Parathyroid adenoma (tissue), 2 donors: ENCODE measurements around the gene DDX17.
A peak's percentile ranks its signal among the peaks of the same experiment; 100 is the strongest.

Experiments
- H2AFZ ChIP-seq: fragments of 300-600 bp; sonication (generic); one replicate; pipeline ENCODE4 v1.7.0; 2017; ENCODE audit warnings: antibody characterized with exemption, mild to moderate bottlenecking
- H3K27ac ChIP-seq: fragments of 300-600 bp; sonication (generic); one replicate; pipeline ENCODE4 v1.7.0; 2017
- H3K27me3 ChIP-seq: fragments of 300-600 bp; sonication (generic); one replicate; pipeline ENCODE4 v1.7.0; 2017; ENCODE audit warnings: low read length; ENCODE audit not compliant: control insufficient read depth, insufficient read depth
- H3K36me3 ChIP-seq: fragments of 300-600 bp; sonication (generic); one replicate; pipeline ENCODE4 v1.7.0; 2017; ENCODE audit warnings: low read length; ENCODE audit not compliant: control insufficient read depth, insufficient read depth
- H3K4me1 ChIP-seq: fragments of 300-600 bp; sonication (generic); one replicate; pipeline ENCODE4 v1.7.0; 2017; ENCODE audit warnings: control low read depth
- H3K4me2 ChIP-seq: fragments of 300-600 bp; sonication (generic); one replicate; pipeline ENCODE4 v1.7.0; 2017; ENCODE audit warnings: low read length
- H3K4me3 ChIP-seq: fragments of 300-600 bp; sonication (generic); one replicate; pipeline ENCODE4 v1.7.0; 2017; ENCODE audit warnings: low read depth, low read length
- H3K79me2 ChIP-seq: fragments of 300-600 bp; sonication (generic); one replicate; pipeline ENCODE4 v1.7.0; 2017; ENCODE audit warnings: control low read depth
- H3K9ac ChIP-seq: fragments of 300-600 bp; sonication (generic); one replicate; pipeline ENCODE4 v1.7.0; 2017; ENCODE audit warnings: mild to moderate bottlenecking
- H3K9me3 ChIP-seq: fragments of 300-600 bp; sonication (generic); one replicate; pipeline ENCODE4 v1.7.0; 2017; ENCODE audit warnings: low read length; ENCODE audit not compliant: control insufficient read depth
- CTCF ChIP-seq: fragments of 300-600 bp; sonication (generic); IDR thresholded peaks from one replicate; pipeline ENCODE4 v1.7.0; 2017; ENCODE audit warnings: antibody characterized with exemption, mild to moderate bottlenecking
- donor health status: primary hyperparathyroidism.

DDX17 gene

GRCh38 chr22:38497869-38498268 lies 8.2 kb downstream of the DDX17 start:
- peaks cover 27% of the 10 kb centered on the region for H3K79me2 ChIP-seq
- TF ChIP-seq CTCF, result no peak
- H3K9me3 ChIP-seq, result no peaks in the 10 kb centered on the region
- H3K4me3 ChIP-seq, result no peak overlapping the region
- no peak overlapping the region for H2AFZ ChIP-seq
- H3K36me3 ChIP-seq, result no peaks in the 10 kb centered on the region
- no peak overlapping the region for H3K27ac ChIP-seq
- H3K9ac ChIP-seq, result no peak overlapping the region
- H3K4me2 ChIP-seq, result no peak overlapping the region
- H3K4me1 ChIP-seq, result peaks cover 9% of the 10 kb centered on the region
- H3K27me3 ChIP-seq, result no peaks in the 10 kb centered on the region

GRCh38 chr22:38494939-38495338 lies 11.2 kb downstream of the DDX17 start:
- Histone ChIP-seq H3K27ac (no peak overlapping the region), H3K4me1 (peaks cover 3% of the 10 kb centered on the region)

GRCh38 chr22:38494498-38494897 lies 11.6 kb downstream of the DDX17 start:
- Histone ChIP-seq H3K9ac (no peak overlapping the region), H3K4me1 (peaks cover 3% of the 10 kb centered on the region), H3K36me3 (peaks cover 4% of the 10 kb centered on the region), H3K27me3 (no peaks in the 10 kb centered on the region), H3K9me3 (no peaks in the 10 kb centered on the region), H3K27ac (no peak overlapping the region), H3K79me2 (peaks cover 4% of the 10 kb centered on the region), H2AFZ (no peak overlapping the region), H3K4me3 (no peak overlapping the region), H3K4me2 (no peak overlapping the region)
- TF ChIP-seq CTCF, result no peak

More at GRCh38 chr22:38494939-38495338, 11.2 kb downstream of the DDX17 start:
- Histone ChIP-seq H3K36me3 (peaks cover 4% of the 10 kb centered on the region), H3K4me3 (no peak overlapping the region), H3K4me2 (no peak overlapping the region), H2AFZ (no peak overlapping the region), H3K9me3 (no peaks in the 10 kb centered on the region), H3K79me2 (peaks cover 8% of the 10 kb centered on the region), H3K27me3 (no peaks in the 10 kb centered on the region), H3K9ac (no peak overlapping the region)
- no peak for TF ChIP-seq CTCF

GRCh38 chr22:38491707-38492348 lies 14.3 kb downstream of the DDX17 start:
- Histone ChIP-seq H3K4me1 (peaks cover 3% of the 10 kb centered on the region), H3K9me3 (no peaks in the 10 kb centered on the region), H3K4me2 (no peak overlapping the region), H2AFZ (no peak overlapping the region), H3K27ac (no peak overlapping the region), H3K79me2 (no peaks in the 10 kb centered on the region), H3K36me3 (peaks cover 4% of the 10 kb centered on the region), H3K9ac (no peak overlapping the region), H3K27me3 (no peaks in the 10 kb centered on the region), H3K4me3 (no peak overlapping the region)
- no peak for TF ChIP-seq CTCF

- no peaks in the 10 kb centered on the region for H3K79me2 ChIP-seq
- H3K36me3 ChIP-seq, result peaks cover 4% of the 10 kb centered on the region
- H3K4me1 ChIP-seq, result peaks cover 3% of the 10 kb centered on the region
- H3K4me3 ChIP-seq, result no peak overlapping the region
- H3K9me3 ChIP-seq, result no peaks in the 10 kb centered on the region
- H3K27ac ChIP-seq, result peak overlapping the region; percentile 42
- no peaks in the 10 kb centered on the region for H3K27me3 ChIP-seq
- no peak overlapping the region for H3K4me2 ChIP-seq
- no peak overlapping the region for H2AFZ ChIP-seq
- H3K9ac ChIP-seq, result no peak overlapping the region
- TF ChIP-seq CTCF, result no peak
Observed at GRCh38 chr22:38490915-38491314, 15.2 kb downstream of the DDX17 start.
